LNCAP (cell line): ENCODE data around the gene TMC1.

ENCODE experiments used
- TF ChIP-seq, protein P1 (sequence below): fragments of 450-650 bp; IDR thresholded peaks from 2 replicates; pipeline ENCODE4 v1.5.1; 2017; ENCODE audit warnings: mild to moderate bottlenecking

Gene TMC1

GRCh38 chr9:72883875-72884274 is 362.5 kb downstream of the TMC1 start:
- TF ChIP-seq, protein P1, sequence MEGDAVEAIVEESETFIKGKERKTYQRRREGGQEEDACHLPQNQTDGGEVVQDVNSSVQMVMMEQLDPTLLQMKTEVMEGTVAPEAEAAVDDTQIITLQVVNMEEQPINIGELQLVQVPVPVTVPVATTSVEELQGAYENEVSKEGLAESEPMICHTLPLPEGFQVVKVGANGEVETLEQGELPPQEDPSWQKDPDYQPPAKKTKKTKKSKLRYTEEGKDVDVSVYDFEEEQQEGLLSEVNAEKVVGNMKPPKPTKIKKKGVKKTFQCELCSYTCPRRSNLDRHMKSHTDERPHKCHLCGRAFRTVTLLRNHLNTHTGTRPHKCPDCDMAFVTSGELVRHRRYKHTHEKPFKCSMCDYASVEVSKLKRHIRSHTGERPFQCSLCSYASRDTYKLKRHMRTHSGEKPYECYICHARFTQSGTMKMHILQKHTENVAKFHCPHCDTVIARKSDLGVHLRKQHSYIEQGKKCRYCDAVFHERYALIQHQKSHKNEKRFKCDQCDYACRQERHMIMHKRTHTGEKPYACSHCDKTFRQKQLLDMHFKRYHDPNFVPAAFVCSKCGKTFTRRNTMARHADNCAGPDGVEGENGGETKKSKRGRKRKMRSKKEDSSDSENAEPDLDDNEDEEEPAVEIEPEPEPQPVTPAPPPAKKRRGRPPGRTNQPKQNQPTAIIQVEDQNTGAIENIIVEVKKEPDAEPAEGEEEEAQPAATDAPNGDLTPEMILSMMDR = no peak

DNA sequence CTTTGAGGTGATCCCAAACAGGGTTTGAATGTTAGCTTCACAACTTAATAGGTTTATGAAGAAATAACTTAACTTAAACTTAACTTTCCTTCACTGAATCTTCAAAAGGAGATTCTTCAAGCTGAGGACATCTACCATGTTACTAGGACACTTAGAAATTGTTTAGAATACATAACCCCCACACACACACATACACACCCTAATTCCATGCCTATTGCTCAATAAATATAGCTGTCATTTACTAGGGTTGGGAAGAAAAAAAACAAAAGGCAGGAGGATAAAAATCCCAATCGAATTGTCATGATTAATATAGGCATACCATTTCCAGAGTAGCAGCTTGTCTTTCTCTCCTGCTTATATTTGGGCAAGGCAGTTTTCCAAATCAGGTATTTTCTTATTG is 363.1 kb downstream of the TMC1 start:
- TF ChIP-seq, protein P1 = no peak
